GM06990 (cell line): ENCODE results near the gene CMTM7.

ENCODE experiments used
- DNase-seq: peaks from one replicate; pipeline ENCODE4 v3.0.0-alpha.2; 2011; ENCODE audit not compliant: insufficient read length; ENCODE audit errors: extremely low read depth
- H3K27me3 ChIP-seq: replicated peaks from 2 replicates; pipeline ENCODE4 v1.6.0; 2011; ENCODE audit warnings: low read length; ENCODE audit not compliant: control insufficient read depth, insufficient read depth
- H3K36me3 ChIP-seq: 2 replicates; pipeline ENCODE4 v1.5.1; 2011; ENCODE audit warnings: low read length; ENCODE audit not compliant: control insufficient read depth, insufficient read depth
- H3K4me3 ChIP-seq: replicated peaks from 2 replicates; pipeline ENCODE4 v1.5.1; 2011; ENCODE audit warnings: low read depth, mild to moderate bottlenecking, control low read depth, low read length
- TF ChIP-seq, protein P1 (sequence below): IDR thresholded peaks from 2 replicates; pipeline ENCODE4 v1.5.1; 2011; ENCODE audit warnings: low read length, control low read depth, mild to moderate bottlenecking, inconsistent platforms; ENCODE audit not compliant: insufficient read depth, poor library complexity, severe bottlenecking

CMTM7 gene

DNA sequence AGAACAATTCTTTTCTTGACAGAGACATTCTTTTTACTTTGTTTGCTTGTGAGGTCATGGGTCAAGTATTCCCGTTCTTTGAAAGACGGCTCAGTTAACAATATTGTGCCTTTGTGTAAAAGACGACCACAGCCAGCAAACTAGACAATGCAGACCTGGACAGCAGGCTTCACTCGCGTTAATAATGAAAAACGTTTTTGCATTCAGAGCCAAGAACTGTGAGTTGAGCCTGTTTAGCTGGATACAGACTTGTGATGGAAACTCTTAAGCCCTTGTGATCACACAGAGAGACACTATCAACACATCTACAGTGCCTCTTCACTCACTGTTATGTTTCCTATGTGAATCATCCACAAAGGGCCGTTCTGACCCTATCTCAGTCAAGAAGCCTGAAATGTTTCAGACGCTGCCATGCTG is 37.3 kb upstream of the CMTM7 start:
- DNase-seq = no peak
- H3K27me3 ChIP-seq = no peaks in the 10 kb centered on the region; the same call in none of the 2 replicates
- H3K4me3 ChIP-seq = no peak overlapping the region
- no peaks in the 10 kb centered on the region for H3K36me3 ChIP-seq
- TF ChIP-seq, protein P1, sequence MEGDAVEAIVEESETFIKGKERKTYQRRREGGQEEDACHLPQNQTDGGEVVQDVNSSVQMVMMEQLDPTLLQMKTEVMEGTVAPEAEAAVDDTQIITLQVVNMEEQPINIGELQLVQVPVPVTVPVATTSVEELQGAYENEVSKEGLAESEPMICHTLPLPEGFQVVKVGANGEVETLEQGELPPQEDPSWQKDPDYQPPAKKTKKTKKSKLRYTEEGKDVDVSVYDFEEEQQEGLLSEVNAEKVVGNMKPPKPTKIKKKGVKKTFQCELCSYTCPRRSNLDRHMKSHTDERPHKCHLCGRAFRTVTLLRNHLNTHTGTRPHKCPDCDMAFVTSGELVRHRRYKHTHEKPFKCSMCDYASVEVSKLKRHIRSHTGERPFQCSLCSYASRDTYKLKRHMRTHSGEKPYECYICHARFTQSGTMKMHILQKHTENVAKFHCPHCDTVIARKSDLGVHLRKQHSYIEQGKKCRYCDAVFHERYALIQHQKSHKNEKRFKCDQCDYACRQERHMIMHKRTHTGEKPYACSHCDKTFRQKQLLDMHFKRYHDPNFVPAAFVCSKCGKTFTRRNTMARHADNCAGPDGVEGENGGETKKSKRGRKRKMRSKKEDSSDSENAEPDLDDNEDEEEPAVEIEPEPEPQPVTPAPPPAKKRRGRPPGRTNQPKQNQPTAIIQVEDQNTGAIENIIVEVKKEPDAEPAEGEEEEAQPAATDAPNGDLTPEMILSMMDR = no peak

DNA sequence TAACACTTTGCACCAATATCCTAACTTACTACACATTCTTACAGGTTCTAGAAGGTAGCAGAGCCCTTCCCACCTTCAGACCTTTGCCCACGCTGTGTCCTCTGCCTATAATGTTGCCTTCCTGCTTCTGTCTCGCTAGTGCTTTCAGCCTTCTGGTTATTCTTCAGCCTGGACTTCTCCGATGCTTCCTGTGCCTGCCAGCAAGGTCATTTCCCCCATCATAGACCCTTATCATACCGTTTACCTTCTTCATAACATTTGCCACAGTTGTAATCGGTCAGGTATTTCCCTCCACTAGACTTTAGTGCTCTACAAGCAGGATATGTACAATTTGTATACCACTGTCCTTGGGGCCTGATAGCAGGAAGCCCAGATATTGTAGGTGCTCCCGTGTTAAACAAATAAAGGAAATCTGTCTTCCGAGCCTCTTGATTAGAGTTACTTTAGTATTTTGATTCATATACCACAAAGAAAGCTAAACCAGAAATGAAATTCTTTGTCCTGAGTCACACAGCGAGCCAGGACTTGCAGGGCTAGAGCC is 35.8 kb upstream of the CMTM7 start:
- Histone ChIP-seq H3K36me3 (no peaks in the 10 kb centered on the region), H3K4me3 (no peak overlapping the region), H3K27me3 (no peaks in the 10 kb centered on the region; the same call in none of the 2 replicates)
- TF ChIP-seq, protein P1 = no peak
- DNase-seq = no peak

DNA sequence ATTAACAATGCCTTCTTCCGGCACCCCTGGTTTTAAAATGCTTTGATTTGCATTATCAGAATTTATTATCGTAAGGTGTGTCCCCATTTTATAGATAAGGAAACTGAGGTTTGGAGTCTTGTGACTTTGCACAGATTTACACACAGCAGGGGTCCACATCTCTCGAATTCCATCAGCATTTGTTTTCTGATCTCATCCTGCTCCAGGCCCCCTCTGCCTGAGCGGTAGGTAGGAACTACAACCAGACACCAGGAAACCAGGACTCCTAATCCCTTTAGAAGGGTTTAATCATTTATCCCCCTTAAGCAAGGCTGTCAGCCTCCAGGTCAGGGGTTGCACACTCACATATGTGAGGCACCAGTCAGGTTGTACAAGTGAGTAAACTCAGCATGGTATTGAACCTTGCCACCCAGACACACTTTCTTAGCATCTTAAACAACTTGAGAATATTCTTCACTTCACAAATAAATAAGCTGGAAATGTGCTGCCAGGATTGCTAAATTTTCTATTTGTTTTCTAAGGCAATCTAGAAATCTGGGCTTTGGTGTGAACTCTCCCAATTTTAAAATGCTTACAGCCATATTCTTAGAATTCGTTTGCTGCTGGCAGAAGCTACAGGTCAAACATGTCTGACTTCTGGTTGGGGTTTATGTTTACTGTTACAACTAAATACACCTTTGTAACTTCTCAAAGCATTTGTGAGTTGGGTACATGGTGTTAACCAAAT is 31.7 kb upstream of the CMTM7 start:
- TF ChIP-seq, protein P1 = no peak
- no peak for DNase-seq
- H3K4me3 ChIP-seq = no peak overlapping the region
- no peaks in the 10 kb centered on the region for H3K36me3 ChIP-seq
- H3K27me3 ChIP-seq = no peaks in the 10 kb centered on the region; the same call in none of the 2 replicates

DNA sequence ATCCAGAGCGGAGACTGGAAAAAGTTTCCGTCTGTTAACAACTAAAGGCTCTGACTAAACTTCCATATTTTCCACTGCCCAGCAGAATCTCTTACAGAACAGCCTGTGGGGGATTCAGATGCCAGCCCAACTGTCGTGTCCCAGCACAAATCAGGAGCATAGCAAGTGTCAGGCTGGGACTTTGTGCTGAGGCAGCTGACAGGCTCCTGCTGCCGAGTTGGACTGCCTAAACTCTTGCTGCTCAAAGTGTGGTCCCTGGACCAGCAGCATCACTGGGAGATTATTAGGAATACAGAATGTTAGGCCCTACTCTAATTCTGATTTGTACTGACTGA is 31.2 kb upstream of the CMTM7 start:
- Histone ChIP-seq H3K36me3 (no peaks in the 10 kb centered on the region), H3K4me3 (no peak overlapping the region), H3K27me3 (no peaks in the 10 kb centered on the region; the same call in none of the 2 replicates)
- TF ChIP-seq, protein P1 = no peak
- no peak for DNase-seq

DNA sequence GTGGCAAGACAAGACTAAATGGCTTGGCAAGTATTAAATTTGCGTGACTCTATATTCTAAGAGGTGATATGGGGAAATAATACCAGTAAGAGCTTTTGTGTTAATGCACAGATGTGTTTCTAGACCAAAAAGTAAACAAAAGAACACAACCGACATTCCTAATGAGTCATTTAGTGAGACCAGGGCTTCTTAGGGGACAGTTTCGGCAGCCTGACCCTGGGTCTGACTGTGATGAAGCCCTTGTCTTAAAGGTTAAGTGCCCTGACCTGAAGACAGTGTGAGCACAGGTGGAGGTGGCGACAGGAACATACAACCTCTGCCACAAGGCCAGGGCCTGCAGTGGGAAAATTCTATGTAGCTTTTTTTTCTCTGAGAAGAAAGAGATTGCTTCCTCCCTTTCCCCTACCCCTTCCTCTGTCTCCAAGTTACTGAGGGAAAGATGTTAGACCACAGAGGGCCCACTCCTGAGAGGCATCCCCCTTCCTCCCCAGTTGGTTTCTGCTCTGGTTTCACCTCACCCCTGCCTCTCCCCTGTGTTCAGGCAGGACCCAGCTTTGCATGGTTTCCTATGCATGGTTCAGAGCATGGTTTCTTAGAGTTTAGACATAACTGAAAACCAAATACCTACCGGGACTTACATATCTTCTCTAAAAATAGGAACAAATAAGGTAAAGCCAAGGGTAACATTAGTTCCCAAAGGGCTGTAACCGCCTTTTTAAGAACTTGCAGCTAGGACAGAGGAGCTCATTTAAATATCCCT is 24.8 kb upstream of the CMTM7 start:
- Histone ChIP-seq H3K4me3 (no peak overlapping the region), H3K27me3 (no peaks in the 10 kb centered on the region; the same call in 1 of the 2 replicates), H3K36me3 (no peaks in the 10 kb centered on the region)
- TF ChIP-seq, protein P1 = no peak
- peak; percentile 13 for DNase-seq
